Measurements from ENCODE around the gene CHTF18. TPM values are rescaled to one million over a fixed set of nuclear protein-coding genes. Genes with fewer than 3 reads are reported as not detected.
"Not testable (repeated sequence)": the region's sequence is repeated elsewhere in the genome, so short reads cannot be mapped to it uniquely, and the experiment has no call there.

The CHTF18 gene
- polyA plus RNA-seq, 3 donors: 16.0 to 21.1 (median 16.5) TPM

DNA sequence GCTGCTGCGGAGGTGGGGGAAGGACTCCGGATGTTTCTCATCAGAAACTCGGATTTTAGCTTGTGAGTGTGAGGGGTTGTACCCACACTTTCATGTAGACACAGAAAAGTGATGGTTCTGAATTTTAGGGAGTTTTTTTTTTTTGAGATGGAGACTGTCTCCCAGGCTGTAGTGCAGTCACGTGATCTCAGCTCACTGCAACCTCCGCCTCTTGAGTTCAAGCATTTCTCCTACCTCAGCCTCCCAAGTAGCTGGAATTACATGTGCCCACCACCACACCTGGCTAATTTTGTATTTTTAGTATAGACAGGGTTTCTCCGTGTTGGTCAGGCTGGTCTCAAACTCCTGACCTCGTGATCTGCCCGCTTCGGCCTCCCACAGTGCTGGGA is 34.5 kb downstream of the CHTF18 start:
- no peak for DNase-seq (ENCODE audit: low read depth in 3 of 3, low spot score in 2 of 3)

DNA sequence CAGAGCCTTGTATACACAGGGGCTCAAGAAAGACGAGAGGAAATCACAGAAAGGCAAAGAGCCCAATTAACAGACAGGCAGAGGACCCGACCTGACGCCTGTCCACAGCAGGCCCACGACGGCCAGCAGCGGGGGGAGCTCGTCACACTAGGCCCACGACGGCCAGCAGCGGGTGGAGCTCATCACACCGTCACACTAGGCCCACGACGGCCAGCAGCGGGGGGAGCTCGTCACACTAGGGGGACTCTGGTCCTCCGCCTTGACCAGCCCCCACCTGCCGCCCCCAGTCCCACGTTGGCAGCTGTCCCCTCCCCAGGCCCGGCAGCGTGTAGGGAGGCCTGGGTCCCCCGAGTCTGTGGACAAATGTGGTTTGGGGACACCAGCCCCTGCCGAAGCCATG is 35.8 kb downstream of the CHTF18 start:
- no peak for DNase-seq (ENCODE audit: low read depth in 3 of 3, low spot score in 2 of 3)

DNA sequence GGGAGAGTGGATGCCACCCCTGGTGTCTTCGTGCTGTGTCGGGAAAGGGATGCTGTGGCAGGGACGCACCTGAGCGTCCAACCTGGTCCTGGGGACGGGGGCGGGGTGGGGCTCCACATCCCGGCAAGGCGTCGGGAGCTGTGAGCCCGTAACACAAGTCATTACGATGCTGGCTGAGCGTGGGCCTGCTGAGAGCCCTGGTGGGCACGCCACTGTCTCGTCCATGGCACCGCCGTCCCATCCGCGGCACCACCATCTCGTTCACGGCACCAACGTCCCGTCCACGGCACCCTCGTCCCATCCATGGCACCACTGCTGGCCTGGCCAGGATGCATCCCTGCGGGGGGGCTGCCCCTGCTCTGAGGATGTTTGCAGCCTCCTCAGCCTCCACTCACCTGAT is 36.2 kb downstream of the CHTF18 start:
- no peak for DNase-seq (ENCODE audit: low read depth in 3 of 3, low spot score in 2 of 3)

DNA sequence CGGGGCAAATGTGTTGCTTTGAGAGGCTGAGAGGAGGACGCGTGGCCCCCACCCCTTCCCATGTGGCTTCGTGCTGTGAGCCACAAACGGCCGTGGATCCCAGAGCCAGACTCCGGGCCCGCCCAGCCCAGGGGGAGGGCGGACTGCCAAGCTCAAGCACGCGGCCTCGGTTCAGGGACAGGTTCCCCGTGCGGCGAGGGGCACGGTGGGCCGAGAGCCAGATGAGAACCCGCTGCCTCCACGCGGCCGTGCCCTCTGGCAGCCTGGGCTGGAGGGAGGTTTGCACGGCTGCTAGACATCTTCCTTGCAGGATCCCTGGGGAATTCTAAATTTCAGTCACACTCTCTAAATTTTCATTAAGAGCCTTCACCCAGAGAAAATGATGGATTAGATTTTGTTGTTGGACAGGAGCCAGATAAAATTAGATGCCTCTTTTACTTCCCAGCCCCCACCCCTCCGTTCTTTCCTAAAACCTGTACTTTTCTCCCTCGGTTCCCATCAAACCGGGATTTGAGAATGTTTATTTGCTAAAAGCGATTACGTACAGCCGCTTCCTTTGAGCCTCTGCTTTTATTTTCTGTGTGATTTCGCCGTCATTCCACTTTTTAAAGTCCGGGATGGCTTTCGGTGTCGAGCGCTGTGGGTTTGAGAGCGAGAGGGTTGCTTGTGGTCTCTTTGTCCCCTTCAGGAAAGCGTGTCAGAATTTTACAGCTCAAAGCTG is 37.1 kb downstream of the CHTF18 start:
- no peak for DNase-seq (ENCODE audit: low read depth in 3 of 3, low spot score in 2 of 3)

DNA sequence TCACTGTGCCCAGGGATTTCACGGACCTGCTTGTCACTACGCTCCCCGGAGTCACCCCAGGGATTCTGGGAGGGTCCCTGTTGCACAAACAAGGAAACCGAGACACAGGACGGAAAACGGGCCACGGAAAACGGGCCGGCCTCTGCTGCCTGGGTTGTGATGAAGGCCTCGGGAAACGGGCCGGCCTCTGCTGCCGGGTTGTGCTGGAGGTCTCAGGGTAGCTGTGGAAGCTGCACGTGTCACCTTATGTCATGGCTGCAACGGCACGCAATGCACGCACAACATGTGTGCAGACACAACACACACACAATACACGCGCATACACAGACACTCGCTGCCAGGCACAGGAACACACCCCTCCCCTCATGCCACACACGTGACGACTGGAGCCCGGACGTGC is 39.1 kb downstream of the CHTF18 start:
- no peak for DNase-seq (ENCODE audit: low read depth in 3 of 3, low spot score in 2 of 3)

- no peak for DNase-seq (ENCODE audit: low read depth in 3 of 3, low spot score in 2 of 3)
Measured at GRCh38 chr16:828891-829290, 40.5 kb downstream of the CHTF18 start.

DNA sequence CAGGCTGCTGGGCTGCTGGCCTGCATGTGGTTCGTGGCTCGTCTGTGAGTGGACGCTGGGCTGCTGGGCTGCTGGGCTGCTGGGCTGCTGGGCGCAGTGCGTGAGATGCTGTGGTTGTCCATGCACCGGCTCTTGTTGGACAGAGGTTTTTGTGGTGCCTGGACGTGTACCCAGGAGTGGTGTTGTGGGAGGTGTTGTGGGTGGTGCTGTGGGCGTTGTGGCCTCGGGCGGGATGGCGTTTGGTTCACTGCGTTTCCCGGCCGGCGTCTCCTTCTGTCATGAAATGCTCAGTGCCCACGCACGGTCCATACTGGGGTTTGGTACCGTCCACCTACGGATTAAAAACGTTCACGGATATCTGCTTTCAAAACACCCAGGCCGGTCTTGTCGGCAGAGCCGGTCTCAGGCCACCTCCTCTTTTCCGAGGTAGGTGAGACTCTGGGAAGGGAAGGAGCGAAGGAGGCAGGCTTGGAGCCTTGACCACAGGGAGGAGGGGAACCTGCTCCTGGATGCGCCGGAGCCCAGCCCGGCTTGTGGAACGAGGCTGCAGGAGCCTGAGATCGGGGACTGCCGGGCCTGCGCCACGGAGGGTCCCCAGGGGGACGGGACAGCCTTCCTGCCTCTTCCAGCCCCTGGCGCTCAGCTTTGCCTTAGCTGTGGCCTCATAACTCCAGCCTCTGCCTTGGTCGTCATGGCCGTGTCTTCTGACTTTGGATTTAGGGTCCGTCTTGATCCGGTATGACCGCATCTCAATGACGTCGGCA is 41.9 kb downstream of the CHTF18 start:
- DNase-seq (ENCODE audit: low read depth in 3 of 3, low spot score in 2 of 3): no peak

GRCh38 chr16:830871-831570 is 42.6 kb downstream of the CHTF18 start:
- DNase-seq (ENCODE audit: low read depth in 3 of 3, low spot score in 2 of 3): no peak

DNA sequence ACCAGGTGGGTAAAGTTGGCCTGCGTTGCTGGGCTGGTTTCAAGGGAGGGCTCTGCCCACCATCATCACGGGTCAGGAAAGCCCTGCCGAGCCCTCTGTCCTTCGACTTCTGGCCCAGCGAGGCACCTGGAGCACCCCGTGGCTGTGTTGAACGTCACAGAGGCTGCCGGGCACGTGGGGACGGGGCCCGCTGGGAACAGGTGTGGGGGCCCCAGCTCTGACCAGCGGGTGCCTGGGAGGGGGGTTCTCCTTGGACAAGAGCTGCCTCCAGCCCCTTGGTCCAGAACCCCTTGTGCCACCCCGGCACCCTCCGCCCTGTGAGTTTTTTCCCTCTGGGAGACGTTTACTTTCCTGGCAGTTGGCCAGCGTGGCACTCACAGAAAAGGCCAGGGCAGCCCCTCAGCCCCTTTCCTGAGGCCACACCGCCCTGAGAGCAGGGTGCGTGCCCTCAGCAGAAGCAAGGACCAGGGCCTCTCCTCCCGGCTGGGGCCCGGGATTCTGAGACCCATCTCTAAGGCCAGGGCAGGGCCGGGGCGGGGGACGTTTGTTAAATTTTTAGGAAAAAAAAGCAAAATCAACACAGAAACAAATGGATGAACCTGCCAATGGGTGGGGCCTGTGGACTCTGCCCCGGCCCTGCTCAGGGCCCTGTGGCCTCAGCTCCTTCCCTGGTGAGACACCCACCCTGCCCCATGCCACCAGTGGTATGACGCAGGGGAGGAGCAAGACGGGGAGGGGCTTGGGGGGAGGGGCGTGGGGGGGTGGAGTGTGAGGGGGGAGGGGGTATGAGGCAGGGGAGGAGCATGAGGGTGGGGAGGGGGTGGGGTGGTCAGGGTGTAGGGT is 43.4 kb downstream of the CHTF18 start:
- no peak for DNase-seq (ENCODE audit: low read depth in 3 of 3, low spot score in 2 of 3)

- DNase-seq (ENCODE audit: low read depth in 3 of 3, low spot score in 2 of 3): no peak
Measured at GRCh38 chr16:832652-833336, 44.4 kb downstream of the CHTF18 start.

- no peak for DNase-seq (ENCODE audit: low read depth in 3 of 3, low spot score in 2 of 3)
Measured at GRCh38 chr16:833411-833810, 45.0 kb downstream of the CHTF18 start.

GRCh38 chr16:835373-835772 is 47.0 kb downstream of the CHTF18 start:
- no peak for DNase-seq (ENCODE audit: low read depth in 3 of 3, low spot score in 2 of 3)

DNA sequence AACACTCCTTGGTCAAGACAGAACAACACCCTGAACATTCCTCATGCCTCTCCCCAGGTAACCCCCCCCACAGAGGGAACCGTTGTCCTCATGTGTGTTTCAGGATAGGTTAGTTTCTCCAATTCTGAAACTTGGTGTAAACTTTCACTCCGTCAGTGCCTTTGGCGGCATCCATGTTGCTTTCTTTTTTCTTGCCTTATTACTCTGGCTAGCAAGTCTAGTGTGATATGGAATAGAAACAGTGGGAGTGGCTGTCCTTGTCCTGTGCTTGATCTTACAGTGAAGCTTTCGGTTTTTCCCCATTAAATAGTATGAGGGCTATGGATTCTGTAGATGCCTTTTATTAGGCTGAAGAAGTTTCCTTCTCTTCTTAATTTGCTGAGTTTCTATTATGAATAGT is 47.8 kb downstream of the CHTF18 start:
- DNase-seq (ENCODE audit: low read depth in 3 of 3, low spot score in 2 of 3): no peak

DNA sequence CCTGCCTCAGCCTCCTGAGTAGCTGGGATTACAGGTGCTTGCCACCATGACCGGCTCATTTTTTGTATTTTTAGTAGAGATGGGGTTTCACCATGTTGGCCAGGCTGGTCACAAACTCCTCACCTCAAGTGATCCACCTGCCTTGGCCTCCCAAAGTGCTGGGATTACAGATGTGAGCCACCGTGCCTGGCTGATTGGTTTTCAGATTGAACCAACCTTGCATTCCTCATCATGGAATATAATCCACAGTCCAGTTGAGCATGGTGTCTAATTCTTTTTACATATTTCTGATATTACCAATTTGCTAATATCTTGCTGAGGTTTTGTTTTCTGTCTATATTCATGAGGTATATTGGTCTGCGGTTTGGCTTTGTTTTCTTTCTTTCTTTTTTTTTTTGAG is 48.4 kb downstream of the CHTF18 start:
- DNase-seq (ENCODE audit: low read depth in 3 of 3, low spot score in 2 of 3): not testable (repeated sequence)

DNA sequence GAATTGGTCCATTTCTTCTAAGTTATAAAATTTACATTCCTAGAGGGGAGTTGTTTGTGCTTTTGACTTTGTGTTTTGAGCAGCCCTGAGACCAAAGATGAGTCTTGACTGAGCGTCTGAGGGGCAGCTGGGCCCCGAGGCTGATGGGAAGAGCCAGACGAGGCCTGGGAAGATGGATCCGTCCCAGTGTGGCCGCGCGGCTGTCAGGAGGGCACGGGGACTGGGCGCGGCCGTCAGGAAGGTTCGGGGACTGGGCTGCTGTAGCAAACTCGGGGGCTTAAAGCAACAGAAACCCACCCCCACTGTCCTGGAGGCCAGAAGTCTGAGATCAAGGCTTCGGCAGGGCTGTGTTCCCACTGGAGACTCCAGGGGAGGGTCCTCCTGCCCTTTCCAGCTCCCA is 50.3 kb downstream of the CHTF18 start:
- no peak for DNase-seq (ENCODE audit: low read depth in 3 of 3, low spot score in 2 of 3)

DNA sequence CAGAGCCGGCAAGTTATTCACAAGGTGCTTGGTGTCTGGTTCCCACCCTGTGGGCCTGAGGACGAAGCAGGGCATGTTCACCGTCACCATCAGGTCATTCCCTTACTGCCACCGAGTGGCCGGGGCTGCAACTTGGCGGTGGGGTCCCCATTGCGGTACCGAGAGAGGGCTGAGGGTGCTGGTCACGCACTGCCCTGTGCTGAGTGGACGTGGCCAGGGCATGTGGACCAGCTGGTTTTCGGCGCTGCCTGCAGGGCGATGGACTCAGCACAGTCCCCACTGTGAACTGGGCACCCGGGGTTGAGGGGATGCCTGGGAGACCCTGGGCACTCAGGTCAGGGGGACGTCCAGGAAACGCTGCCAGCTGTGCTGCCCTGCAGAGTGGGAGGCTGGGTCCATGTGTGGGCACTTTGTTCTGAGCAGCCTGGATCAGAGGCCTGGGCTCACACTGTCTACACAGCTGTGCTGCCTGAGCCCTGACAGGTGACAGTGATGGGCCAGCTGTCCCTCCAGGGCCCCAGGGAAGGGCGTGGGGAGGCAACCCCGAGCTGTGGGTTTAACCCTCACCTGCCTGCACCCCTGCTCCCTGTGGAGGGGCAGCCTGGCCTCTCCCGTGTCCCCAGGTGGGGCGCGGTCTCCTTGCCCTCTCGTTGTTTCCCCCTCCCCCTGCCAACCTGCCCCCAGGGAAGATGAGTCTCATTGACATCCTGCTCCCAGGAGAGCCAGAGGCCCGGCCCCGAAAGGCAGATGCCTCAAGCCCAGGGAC is 51.4 kb downstream of the CHTF18 start:
- no peak for DNase-seq (ENCODE audit: low read depth in 3 of 3, low spot score in 2 of 3)

DNA sequence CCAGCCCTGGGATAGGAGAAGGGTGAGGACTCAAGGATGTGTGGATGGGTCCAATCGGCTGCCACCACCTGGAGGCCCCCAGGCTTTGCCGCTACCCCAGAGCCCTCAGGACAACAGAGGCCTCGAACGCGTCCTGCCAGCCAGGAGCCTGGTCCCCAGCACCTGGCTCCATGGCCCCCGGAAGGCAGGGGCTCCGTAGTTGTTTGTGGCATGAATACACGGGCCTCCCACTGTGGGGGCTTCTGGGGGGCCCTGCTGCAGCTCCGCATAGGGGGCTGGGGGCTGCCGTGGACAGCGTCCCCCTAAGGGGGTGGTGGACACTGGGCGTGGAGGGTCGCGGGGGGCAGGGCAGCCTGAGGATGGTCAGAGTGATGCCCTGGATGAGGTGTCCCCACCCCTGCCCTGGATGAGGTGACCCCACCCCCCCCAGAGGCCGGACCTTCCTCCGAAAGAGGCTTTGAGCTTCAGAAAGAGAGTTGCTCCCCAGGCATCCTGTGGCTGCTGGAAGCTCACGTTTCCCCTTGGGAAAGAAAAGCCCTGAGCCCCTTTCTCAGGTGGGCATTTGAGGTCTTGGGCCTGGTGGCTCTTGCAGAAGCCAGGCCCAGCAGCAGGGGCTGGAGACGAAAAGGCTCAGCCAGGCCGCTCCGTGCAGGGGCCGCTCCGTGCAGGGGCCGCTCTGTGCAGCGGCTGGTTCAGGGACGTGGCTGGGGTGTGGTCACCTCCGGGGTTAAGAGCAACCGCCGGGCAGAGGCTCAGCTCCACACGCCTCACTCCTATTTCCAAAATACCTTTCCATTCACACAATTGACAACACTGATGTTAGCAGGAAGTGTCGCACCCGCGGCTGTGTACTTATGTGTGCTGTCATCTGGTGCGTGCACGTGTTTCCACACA is 52.4 kb downstream of the CHTF18 start:
- no peak for DNase-seq (ENCODE audit: low read depth in 3 of 3, low spot score in 2 of 3)

DNA sequence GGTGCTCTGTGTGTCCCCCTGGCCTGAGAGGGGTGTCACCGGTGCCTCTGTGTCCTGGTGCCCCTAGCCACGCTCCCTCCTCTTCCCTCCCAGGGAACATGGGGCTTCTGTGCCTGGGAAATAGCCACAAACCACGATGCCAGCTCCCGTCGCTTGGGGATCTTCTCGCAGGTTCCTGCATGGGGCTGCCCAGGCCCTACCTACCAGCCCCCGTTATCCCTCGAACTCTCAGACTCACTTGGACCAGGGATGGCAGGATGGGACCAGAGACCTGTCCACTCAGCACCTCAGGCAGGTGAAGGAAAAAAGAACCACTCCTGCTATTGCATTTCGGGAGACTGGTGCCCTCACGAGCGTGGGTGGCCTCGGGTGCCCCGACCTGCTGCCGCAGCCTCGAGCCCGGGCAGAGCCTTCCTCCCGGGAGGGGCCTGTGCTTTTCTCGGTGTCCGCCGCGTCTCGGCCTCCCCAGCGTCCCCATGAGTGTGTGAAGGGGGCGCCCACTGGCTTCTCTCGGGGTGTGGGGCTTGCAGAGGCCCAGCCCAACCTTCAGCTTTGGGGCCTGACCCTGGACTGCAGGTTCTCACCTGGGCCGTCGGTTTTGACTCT is 53.1 kb downstream of the CHTF18 start:
- no peak for DNase-seq (ENCODE audit: low read depth in 3 of 3, low spot score in 2 of 3)

Data from right renal cortex interstitium (tissue), 3 donors.